ENCODE results near the gene DCC. TPM values are rescaled to one million over a fixed set of nuclear protein-coding genes. Genes with fewer than 3 reads are reported as not detected.
A peak's percentile ranks its signal among the peaks of the same experiment; 100 is the strongest.

DCC gene
- total and polyA plus RNA-seq, 2 donors from 2014 or later, result 3.9 TPM; not detected in 1

- FAIRE-seq, result no peak
- Histone ChIP-seq H3K27me3 (ENCODE audit: control insufficient read depth, insufficient read depth, low read length) (no peaks in the 10 kb centered on the region), H3K9ac (ENCODE audit: low read length in 3 of 3) (no peak overlapping the region), H3K4me3 (ENCODE audit: low read length in 3 of 3) (no peak overlapping the region), H3K4me1 (ENCODE audit: control insufficient read depth in 2 of 3, insufficient read depth in 2 of 3, low read depth in 1 of 3, low read length in 3 of 3) (no peaks in the 10 kb centered on the region), H3K36me3 (ENCODE audit: control insufficient read depth in 2 of 3, insufficient read depth in 3 of 3, low read length in 3 of 3) (no peaks in the 10 kb centered on the region), H3K9me3 (ENCODE audit: control insufficient read depth in 2 of 3, insufficient read depth in 1 of 3, low read length in 3 of 3) (no peaks in the 10 kb centered on the region), H3K27ac (ENCODE audit: low read depth in 2 of 2, low read length in 2 of 2) (no peak overlapping the region)
- TF ChIP-seq CTCF (IDR thresholded peaks at IDR 0.05; ENCODE audit: borderline replicate concordance, extremely low read depth, insufficient read depth), result no peak
- DNase-seq, result peak in 1 of 5 donors; percentile 11
- intact Hi-C loops (cut with DNase I), result no loop called here
Measured at GRCh38 chr18:53153281-53153680, 813.3 kb downstream of the DCC start.

DNA sequence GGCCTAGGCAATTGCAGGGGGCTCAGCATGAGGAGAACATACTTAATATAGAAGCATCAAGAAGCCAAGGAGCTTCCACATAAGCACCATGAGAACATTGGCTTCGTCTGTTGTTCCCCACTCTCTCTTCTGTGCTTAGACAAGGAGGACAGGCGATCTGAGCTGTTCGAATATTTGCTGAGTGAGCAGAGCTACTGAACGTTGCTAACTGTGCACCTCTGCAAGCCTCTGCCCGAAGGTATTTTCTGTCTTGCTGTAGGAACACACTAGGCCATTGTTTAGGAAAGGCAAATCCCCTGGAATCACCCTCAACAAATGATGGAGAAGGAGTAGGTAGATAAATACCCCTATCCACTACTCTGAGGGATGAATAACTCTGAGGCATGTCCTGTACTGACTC lies 813.8 kb downstream of the DCC start:
- Histone ChIP-seq H3K27me3 (ENCODE audit: control insufficient read depth, insufficient read depth, low read length) (no peaks in the 10 kb centered on the region), H3K9me3 (ENCODE audit: control insufficient read depth in 2 of 3, insufficient read depth in 1 of 3, low read length in 3 of 3) (no peaks in the 10 kb centered on the region), H3K4me3 (ENCODE audit: low read length in 3 of 3) (no peak overlapping the region), H3K27ac (ENCODE audit: low read depth in 2 of 2, low read length in 2 of 2) (no peak overlapping the region), H3K36me3 (ENCODE audit: control insufficient read depth in 2 of 3, insufficient read depth in 3 of 3, low read length in 3 of 3) (no peaks in the 10 kb centered on the region), H3K4me1 (ENCODE audit: control insufficient read depth in 2 of 3, insufficient read depth in 2 of 3, low read depth in 1 of 3, low read length in 3 of 3) (no peaks in the 10 kb centered on the region), H3K9ac (ENCODE audit: low read length in 3 of 3) (no peak overlapping the region)
- DNase-seq (no peak), FAIRE-seq (no peak)
- intact Hi-C loops (cut with DNase I), result no loop called here
- no peak for TF ChIP-seq CTCF (IDR thresholded peaks at IDR 0.05; ENCODE audit: borderline replicate concordance, extremely low read depth, insufficient read depth)

GRCh38 chr18:53165770-53166169 lies 825.8 kb downstream of the DCC start:
- Histone ChIP-seq H3K36me3 (ENCODE audit: control insufficient read depth in 2 of 3, insufficient read depth in 3 of 3, low read length in 3 of 3) (no peaks in the 10 kb centered on the region), H3K9ac (ENCODE audit: low read length in 3 of 3) (no peak overlapping the region), H3K27me3 (ENCODE audit: control insufficient read depth, insufficient read depth, low read length) (no peaks in the 10 kb centered on the region), H3K27ac (ENCODE audit: low read depth in 2 of 2, low read length in 2 of 2) (no peak overlapping the region), H3K9me3 (ENCODE audit: control insufficient read depth in 2 of 3, insufficient read depth in 1 of 3, low read length in 3 of 3) (no peaks in the 10 kb centered on the region), H3K4me1 (ENCODE audit: control insufficient read depth in 2 of 3, insufficient read depth in 2 of 3, low read depth in 1 of 3, low read length in 3 of 3) (no peaks in the 10 kb centered on the region), H3K4me3 (ENCODE audit: low read length in 3 of 3) (no peak overlapping the region)
- no peak for TF ChIP-seq CTCF (IDR thresholded peaks at IDR 0.05; ENCODE audit: borderline replicate concordance, extremely low read depth, insufficient read depth)
- DNase-seq (no peak), FAIRE-seq (no peak)
- intact Hi-C loops (cut with DNase I), result no loop called here

- DNase-seq, result no peak
- intact Hi-C loops (cut with DNase I), result no loop called here
- H3K27me3 ChIP-seq (ENCODE audit: control insufficient read depth, insufficient read depth, low read length), result no peaks in the 10 kb centered on the region
- H3K27ac ChIP-seq (ENCODE audit: low read depth in 2 of 2, low read length in 2 of 2), result no peak overlapping the region
- H3K36me3 ChIP-seq (ENCODE audit: control insufficient read depth in 2 of 3, insufficient read depth in 3 of 3, low read length in 3 of 3), result no peaks in the 10 kb centered on the region
- no peak for TF ChIP-seq CTCF (IDR thresholded peaks at IDR 0.05; ENCODE audit: borderline replicate concordance, extremely low read depth, insufficient read depth)
- H3K9ac ChIP-seq (ENCODE audit: low read length in 3 of 3), result no peak overlapping the region
- no peaks in the 10 kb centered on the region for H3K9me3 ChIP-seq (ENCODE audit: control insufficient read depth in 2 of 3, insufficient read depth in 1 of 3, low read length in 3 of 3)
- FAIRE-seq, result no peak
- no peaks in the 10 kb centered on the region for H3K4me1 ChIP-seq (ENCODE audit: control insufficient read depth in 2 of 3, insufficient read depth in 2 of 3, low read depth in 1 of 3, low read length in 3 of 3)
- H3K4me3 ChIP-seq (ENCODE audit: low read length in 3 of 3), result no peak overlapping the region
Measured at GRCh38 chr18:53169346-53169745, 829.3 kb downstream of the DCC start.

All from kidney (tissue), 14 donors.